Calu3 (cell line): ENCODE data around the gene RASSF6. TPM values are rescaled to one million over a fixed set of nuclear protein-coding genes. Genes with fewer than 3 reads are reported as not detected.

ENCODE experiments used
- BruUV-seq: library from RNA; stranded (reverse); fragments of 400-500 nt; replicated peaks from 2 replicates; lab custom pipeline; 2021; lab: Mats Ljungman, UMichigan
- CTCF ChIA-PET: fragments of 300-600 bp; sonication (Branson Sonifier 250); formaldehyde crosslinking; loops from one replicate; lab custom pipeline; 2022; ENCODE audit warnings: antibody characterized with exemption; lab: Charles Lee
- DNase-seq: peaks from one replicate; pipeline ENCODE4 v3.0.0; 2022
- H3K27ac Mint-ChIP-seq: one replicate; pipeline ENCODE4 v1.8.0; 2022; ENCODE audit warnings: mixed read lengths; ENCODE audit not compliant: unreplicated experiment
- H3K27me3 Mint-ChIP-seq: one replicate; pipeline ENCODE4 v1.8.0; 2022; ENCODE audit warnings: mixed read lengths; ENCODE audit not compliant: unreplicated experiment
- H3K36me3 Mint-ChIP-seq: one replicate; pipeline ENCODE4 v1.8.0; 2022; ENCODE audit warnings: mild to moderate bottlenecking, moderate library complexity, mixed read lengths; ENCODE audit not compliant: insufficient read depth, unreplicated experiment
- H3K4me1 Mint-ChIP-seq: one replicate; pipeline ENCODE4 v1.8.0; 2022; ENCODE audit warnings: mild to moderate bottlenecking, low read depth, mixed read lengths; ENCODE audit not compliant: unreplicated experiment
- H3K4me3 Mint-ChIP-seq: one replicate; pipeline ENCODE4 v1.8.0; 2022; ENCODE audit warnings: mild to moderate bottlenecking, low read depth, moderate library complexity, mixed read lengths; ENCODE audit not compliant: unreplicated experiment
- H3K9me3 Mint-ChIP-seq: one replicate; pipeline ENCODE4 v1.8.0; 2022; ENCODE audit warnings: low read depth, mixed read lengths; ENCODE audit not compliant: unreplicated experiment
- intact Hi-C: fragments of 100-400 bp; cut with micrococcal nuclease; formaldehyde crosslinking; loops from one replicate; pipeline ENCODE4 v1.10.0; 2022; ENCODE audit not compliant: unreplicated experiment
- total RNA-seq: library from RNA; stranded (reverse); gene quantifications from 2 replicates; pipeline ENCODE4 v1.2.3, GENCODE V29; 2022
- TF ChIP-seq, protein P1 (sequence below): fragments of 200-600 bp; IDR thresholded peaks from one replicate; pipeline ENCODE4 v1.8.0; 2022; ENCODE audit warnings: antibody characterized with exemption; ENCODE audit not compliant: unreplicated experiment

The RASSF6 gene
- total RNA-seq, 1 experiment from 2014 or later: 12.8 TPM

DNA sequence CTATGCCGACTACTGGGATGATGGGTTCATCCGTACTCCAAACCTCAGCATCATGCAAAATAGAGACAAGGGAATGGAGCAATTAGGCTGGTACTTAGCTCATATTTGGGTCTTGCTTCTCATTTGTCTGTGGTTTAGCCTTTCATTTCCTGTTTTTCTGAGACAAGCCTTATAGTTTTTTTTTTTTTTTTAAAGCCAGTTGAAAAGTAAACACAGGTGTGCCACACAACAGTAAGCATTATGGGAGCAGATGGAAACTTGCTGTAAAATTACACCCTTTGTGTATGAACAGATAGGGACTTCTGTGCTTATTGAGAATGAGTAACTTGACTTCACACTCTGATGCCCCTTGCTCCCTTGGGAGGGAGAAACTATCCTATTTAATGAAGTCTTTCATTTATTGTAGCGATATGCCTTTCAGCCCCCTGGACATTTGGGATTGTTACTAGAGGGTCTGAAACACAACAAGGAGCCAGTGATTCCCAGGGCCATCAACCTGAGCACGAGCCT is 13.7 kb downstream of the RASSF6 start:
- H3K4me1 Mint-ChIP-seq: peaks cover 59% of the 10 kb centered on the region
- no peaks in the 10 kb centered on the region for H3K9me3 Mint-ChIP-seq
- H3K4me3 Mint-ChIP-seq: no peak overlapping the region
- no peak for DNase-seq
- TF ChIP-seq, protein P1, sequence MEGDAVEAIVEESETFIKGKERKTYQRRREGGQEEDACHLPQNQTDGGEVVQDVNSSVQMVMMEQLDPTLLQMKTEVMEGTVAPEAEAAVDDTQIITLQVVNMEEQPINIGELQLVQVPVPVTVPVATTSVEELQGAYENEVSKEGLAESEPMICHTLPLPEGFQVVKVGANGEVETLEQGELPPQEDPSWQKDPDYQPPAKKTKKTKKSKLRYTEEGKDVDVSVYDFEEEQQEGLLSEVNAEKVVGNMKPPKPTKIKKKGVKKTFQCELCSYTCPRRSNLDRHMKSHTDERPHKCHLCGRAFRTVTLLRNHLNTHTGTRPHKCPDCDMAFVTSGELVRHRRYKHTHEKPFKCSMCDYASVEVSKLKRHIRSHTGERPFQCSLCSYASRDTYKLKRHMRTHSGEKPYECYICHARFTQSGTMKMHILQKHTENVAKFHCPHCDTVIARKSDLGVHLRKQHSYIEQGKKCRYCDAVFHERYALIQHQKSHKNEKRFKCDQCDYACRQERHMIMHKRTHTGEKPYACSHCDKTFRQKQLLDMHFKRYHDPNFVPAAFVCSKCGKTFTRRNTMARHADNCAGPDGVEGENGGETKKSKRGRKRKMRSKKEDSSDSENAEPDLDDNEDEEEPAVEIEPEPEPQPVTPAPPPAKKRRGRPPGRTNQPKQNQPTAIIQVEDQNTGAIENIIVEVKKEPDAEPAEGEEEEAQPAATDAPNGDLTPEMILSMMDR: no peak
- H3K27ac Mint-ChIP-seq: peak overlapping the region; percentile 82
- CTCF ChIA-PET: no interaction called here
- BruUV-seq: no TSS peak
- no peaks in the 10 kb centered on the region for H3K27me3 Mint-ChIP-seq
- peaks cover 35% of the 10 kb centered on the region for H3K36me3 Mint-ChIP-seq
- intact Hi-C loops: no loop called here

DNA sequence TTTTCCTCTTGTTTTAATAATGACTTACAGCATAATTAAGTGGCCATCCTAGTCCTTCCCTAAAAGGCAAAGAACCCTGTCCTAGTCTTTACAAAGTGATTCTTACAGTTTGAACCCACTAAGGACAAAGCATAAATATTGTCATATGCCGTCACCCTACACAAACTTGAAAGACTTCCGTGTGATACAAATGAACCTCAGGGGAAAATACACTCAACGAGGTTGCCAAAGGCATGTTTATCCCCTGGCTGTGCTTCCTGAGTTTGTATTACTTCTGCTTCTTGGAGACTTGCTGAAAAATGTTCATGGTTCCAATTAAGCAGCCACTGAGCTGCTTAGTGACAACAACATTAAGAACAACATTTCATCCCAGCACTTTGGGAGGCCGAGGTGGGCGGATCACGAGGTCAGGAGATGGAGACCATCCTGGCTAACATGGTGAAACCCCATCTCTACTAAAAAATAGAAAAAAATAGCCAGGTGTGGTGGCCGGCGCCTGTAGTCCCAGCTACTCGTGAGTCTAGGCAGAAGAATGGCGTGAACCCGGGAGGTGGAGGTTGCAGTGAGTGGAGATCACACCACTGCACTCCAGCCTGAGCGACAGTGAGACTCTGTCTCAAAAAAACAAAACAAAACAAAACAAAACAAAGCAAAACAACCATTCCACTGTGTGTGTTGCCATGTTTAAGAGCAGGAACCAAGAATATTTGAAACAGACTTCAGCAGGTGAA is 16.2 kb downstream of the RASSF6 start:
- H3K9me3 Mint-ChIP-seq: no peaks in the 10 kb centered on the region
- BruUV-seq: TSS peak; percentile 85
- CTCF ChIA-PET: interaction anchor here (0.9 to 1.3 kb wide), 4 partner anchors 9 to 50 kb away, joined by 3 to 4 read pairs (median 3); partner anchors contain the start of gene RASSF6
- no peaks in the 10 kb centered on the region for H3K27me3 Mint-ChIP-seq
- intact Hi-C loops: no loop called here
- peak overlapping the region; percentile 63 for H3K4me3 Mint-ChIP-seq
- peaks cover 26% of the 10 kb centered on the region for H3K36me3 Mint-ChIP-seq
- DNase-seq: no peak
- H3K4me1 Mint-ChIP-seq: peaks cover 64% of the 10 kb centered on the region
- TF ChIP-seq, protein P1: no peak
- peak overlapping the region; percentile 96 for H3K27ac Mint-ChIP-seq

DNA sequence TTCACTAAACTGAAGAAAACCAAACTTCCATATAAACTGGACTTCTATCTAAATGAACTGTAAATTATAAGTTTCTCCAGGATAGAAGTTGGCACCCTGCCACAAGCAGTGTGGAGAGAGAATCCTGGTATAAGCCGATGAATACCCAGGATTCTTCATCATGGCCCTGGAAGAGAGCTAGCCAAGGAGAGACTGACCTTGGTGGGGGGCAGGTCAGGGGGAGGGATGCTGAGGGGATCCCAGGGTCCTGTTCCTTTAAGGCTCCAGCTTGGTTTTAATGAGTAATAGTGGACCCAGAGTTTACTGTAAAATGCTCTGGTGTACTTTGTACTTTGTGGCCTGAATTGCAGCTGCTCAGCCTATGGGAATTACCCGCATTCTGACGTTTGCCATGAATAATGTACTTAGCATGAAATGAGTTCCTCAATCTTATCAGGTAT is 16.9 kb downstream of the RASSF6 start:
- Mint-ChIP-seq H3K4me1 (peaks cover 69% of the 10 kb centered on the region), H3K27me3 (no peaks in the 10 kb centered on the region), H3K9me3 (no peaks in the 10 kb centered on the region), H3K36me3 (peaks cover 30% of the 10 kb centered on the region), H3K4me3 (peak overlapping the region; percentile 63), H3K27ac (peak overlapping the region; percentile 96)
- BruUV-seq: no TSS peak
- CTCF ChIA-PET: interaction anchor here (0.9 to 1.1 kb wide), 3 partner anchors 17 to 51 kb away, joined by 3 to 4 read pairs (median 3); partner anchors contain the start of gene RASSF6
- intact Hi-C loops: no loop called here
- TF ChIP-seq, protein P1: no peak
- DNase-seq: peak; percentile 46

DNA sequence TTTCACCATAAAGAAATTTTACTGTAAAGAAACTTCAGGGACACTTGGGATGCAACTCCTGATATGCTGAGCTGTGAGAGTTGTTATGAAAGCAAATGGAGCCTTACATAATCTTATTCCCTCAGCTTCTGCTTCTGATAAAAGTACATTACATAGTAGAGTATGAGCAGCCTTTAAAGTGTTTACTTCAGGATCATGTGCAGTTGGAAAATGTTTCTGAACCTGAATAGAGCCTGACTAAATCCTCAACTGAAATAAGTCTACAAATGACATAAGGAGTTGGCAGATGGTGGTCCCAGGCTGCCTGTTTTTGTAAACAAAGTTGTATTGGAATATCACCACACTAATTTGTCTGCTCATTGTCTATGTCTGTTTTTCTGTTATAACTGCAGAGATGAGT is 19.3 kb downstream of the RASSF6 start:
- no peaks in the 10 kb centered on the region for H3K27me3 Mint-ChIP-seq
- H3K27ac Mint-ChIP-seq: peak overlapping the region; percentile 95
- H3K4me1 Mint-ChIP-seq: peaks cover 54% of the 10 kb centered on the region
- BruUV-seq: no TSS peak
- intact Hi-C loops: no loop called here
- H3K9me3 Mint-ChIP-seq: no peaks in the 10 kb centered on the region
- TF ChIP-seq, protein P1: no peak
- no peak overlapping the region for H3K4me3 Mint-ChIP-seq
- H3K36me3 Mint-ChIP-seq: peaks cover 24% of the 10 kb centered on the region
- CTCF ChIA-PET: interaction anchor here (1.2 kb wide), 1 partner anchor 12 kb away, joined by 3 read pairs; no protein-coding TSS in a partner anchor
- no peak for DNase-seq
